Keratinocyte (primary cell): ENCODE data around the gene PGC. TPM values are rescaled to one million over a fixed set of nuclear protein-coding genes. Genes with fewer than 3 reads are reported as not detected.

Source experiments
- DNase-seq: peaks from one replicate; pipeline ENCODE4 v3.0.0-alpha.2; 2011; ENCODE audit warnings: low read depth, missing footprints, low spot score
- FAIRE-seq: peaks from 2 replicates; lab custom pipeline; 2011; peaks lifted over from hg19 to GRCh38; lab: Jason Lieb, UNC
- H2AFZ ChIP-seq: 2 replicates; pipeline ENCODE4 v1.6.0; 2012; ENCODE audit warnings: low read length, control low read depth, inconsistent platforms; ENCODE audit not compliant: control insufficient read depth
- H3K27ac ChIP-seq: 2 replicates; pipeline ENCODE4 v1.5.1; 2011; ENCODE audit warnings: low read length; ENCODE audit not compliant: control insufficient read depth, insufficient read depth
- H3K27me3 ChIP-seq: 3 replicates; pipeline ENCODE4 v1.6.0; 2011; ENCODE audit warnings: low read length; ENCODE audit not compliant: control insufficient read depth, insufficient read depth; ENCODE audit errors: extremely low read depth
- H3K36me3 ChIP-seq, 2 experiments: 2 replicates in 1 of 2; 3 replicates in 1 of 2; pipeline ENCODE4 v1.5.1; 2011; ENCODE audit warnings: low read length in 2 of 2, mild to moderate bottlenecking in 1 of 2; ENCODE audit not compliant: control insufficient read depth in 2 of 2, insufficient read depth in 2 of 2; ENCODE audit errors: extremely low read depth in 1 of 2
- H3K4me1 ChIP-seq: 3 replicates; pipeline ENCODE4 v1.5.1; 2011; ENCODE audit warnings: low read length; ENCODE audit not compliant: control insufficient read depth, insufficient read depth; ENCODE audit errors: extremely low read depth
- H3K4me2 ChIP-seq: 3 replicates; pipeline ENCODE4 v1.6.0; 2011; ENCODE audit warnings: low read depth, low read length; ENCODE audit not compliant: control insufficient read depth, insufficient read depth; ENCODE audit errors: extremely low read depth
- H3K4me3 ChIP-seq, 3 experiments: fragments of 200-600 bp in 1 of 3; sonication (generic) in 1 of 3; 2 replicates in 2 of 3; 3 replicates in 1 of 3; pipeline ENCODE4 v1.5.1; 2011 to 2016; ENCODE audit warnings: low read length in 3 of 3, mild to moderate bottlenecking in 3 of 3, control low read depth in 2 of 3, inconsistent platforms in 1 of 3, low read depth in 1 of 3, mixed read lengths in 1 of 3, mixed run types in 1 of 3, moderate library complexity in 1 of 3; ENCODE audit not compliant: control insufficient read depth in 2 of 3, insufficient read depth in 2 of 3; ENCODE audit errors: extremely low read depth in 1 of 3
- H3K79me2 ChIP-seq: 2 replicates; pipeline ENCODE4 v1.6.0; 2012; ENCODE audit warnings: low read length; ENCODE audit not compliant: control insufficient read depth, insufficient read depth
- H3K9ac ChIP-seq: 3 replicates; pipeline ENCODE4 v1.6.0; 2011; ENCODE audit warnings: low read length; ENCODE audit not compliant: control insufficient read depth, insufficient read depth; ENCODE audit errors: extremely low read depth
- H3K9me1 ChIP-seq: 3 replicates; pipeline ENCODE4 v1.6.0; 2011; ENCODE audit warnings: low read length; ENCODE audit not compliant: control insufficient read depth, insufficient read depth; ENCODE audit errors: extremely low read depth
- H3K9me3 ChIP-seq: 2 replicates; pipeline ENCODE4 v1.5.1; 2012; ENCODE audit warnings: low read depth, low read length; ENCODE audit not compliant: control insufficient read depth
- H4K20me1 ChIP-seq: 3 replicates; pipeline ENCODE4 v1.6.0; 2011; ENCODE audit warnings: low read length; ENCODE audit not compliant: control insufficient read depth, insufficient read depth; ENCODE audit errors: extremely low read depth
- EZH2 ChIP-seq: IDR thresholded peaks from one replicate; pipeline ENCODE4 v1.6.1; 2012; ENCODE audit warnings: inconsistent platforms, mild to moderate bottlenecking, low read length, moderate library complexity
- dilution Hi-C: fragments of 300-500 bp; cut with MboI; formaldehyde crosslinking; loops from one replicate; pipeline ENCODE4 v1.7.0; 2020; ENCODE audit warnings: low sequenced_read_pairs; ENCODE audit not compliant: extremely low pct_ligation_motif_present
- polyA plus RNA-seq, 5 experiments: library from polyadenylated mRNA; depleted of rRNA in 3 of 5; stranded (reverse) in 3 of 5; stranded (forward) in 1 of 5; unstranded in 1 of 5; fragments of >200 nt; gene quantifications; 1 replicate in 1 of 5; 2 replicates in 3 of 5; 3 replicates in 1 of 5; pipeline versions ENCODE4 v1.2.1 to v1.2.3, GENCODE V29; 2011 to 2012; ENCODE audit warnings: missing spikeins in 2 of 5, low read depth in 1 of 5, low replicate concordance in 1 of 5
- TF ChIP-seq, protein P1 (sequence below), 3 experiments: IDR thresholded peaks in 1 of 3; conservative IDR thresholded peaks in 1 of 3; optimal IDR thresholded peaks in 1 of 3; 2 replicates in 2 of 3; 3 replicates in 1 of 3; pipeline versions ENCODE3 to v1.5.1; 2011; ENCODE audit warnings: low read length in 3 of 3, mild to moderate bottlenecking in 3 of 3, moderate library complexity in 2 of 3, control low read depth in 1 of 3, inconsistent platforms in 1 of 3; ENCODE audit not compliant: insufficient read depth in 2 of 3; ENCODE audit errors: extremely low read depth in 1 of 3

PGC gene
- polyA plus RNA-seq, 1 donor (not counting 4 experiments of a cell fraction or from before 2014, with no cell fraction given) = not detected

GRCh38 chr6:41726876-41727275 is 20.3 kb downstream of the PGC start:
- no peak overlapping the region for H3K4me2 ChIP-seq
- H2AFZ ChIP-seq = no peak overlapping the region
- H3K9me3 ChIP-seq = no peaks in the 10 kb centered on the region
- dilution Hi-C loops = no loop called here
- H4K20me1 ChIP-seq = no peaks in the 10 kb centered on the region
- no peaks in the 10 kb centered on the region for H3K9me1 ChIP-seq
- no peak overlapping the region for H3K27ac ChIP-seq
- no peaks in the 10 kb centered on the region for H3K36me3 ChIP-seq
- H3K9ac ChIP-seq = no peak overlapping the region
- no peaks in the 10 kb centered on the region for H3K27me3 ChIP-seq
- no peaks in the 10 kb centered on the region for H3K79me2 ChIP-seq
- DNase-seq (no peak), FAIRE-seq (no peak)
- no peak overlapping the region for H3K4me3 ChIP-seq
- peaks cover 27% of the 10 kb centered on the region for H3K4me1 ChIP-seq
- TF ChIP-seq, protein P1, sequence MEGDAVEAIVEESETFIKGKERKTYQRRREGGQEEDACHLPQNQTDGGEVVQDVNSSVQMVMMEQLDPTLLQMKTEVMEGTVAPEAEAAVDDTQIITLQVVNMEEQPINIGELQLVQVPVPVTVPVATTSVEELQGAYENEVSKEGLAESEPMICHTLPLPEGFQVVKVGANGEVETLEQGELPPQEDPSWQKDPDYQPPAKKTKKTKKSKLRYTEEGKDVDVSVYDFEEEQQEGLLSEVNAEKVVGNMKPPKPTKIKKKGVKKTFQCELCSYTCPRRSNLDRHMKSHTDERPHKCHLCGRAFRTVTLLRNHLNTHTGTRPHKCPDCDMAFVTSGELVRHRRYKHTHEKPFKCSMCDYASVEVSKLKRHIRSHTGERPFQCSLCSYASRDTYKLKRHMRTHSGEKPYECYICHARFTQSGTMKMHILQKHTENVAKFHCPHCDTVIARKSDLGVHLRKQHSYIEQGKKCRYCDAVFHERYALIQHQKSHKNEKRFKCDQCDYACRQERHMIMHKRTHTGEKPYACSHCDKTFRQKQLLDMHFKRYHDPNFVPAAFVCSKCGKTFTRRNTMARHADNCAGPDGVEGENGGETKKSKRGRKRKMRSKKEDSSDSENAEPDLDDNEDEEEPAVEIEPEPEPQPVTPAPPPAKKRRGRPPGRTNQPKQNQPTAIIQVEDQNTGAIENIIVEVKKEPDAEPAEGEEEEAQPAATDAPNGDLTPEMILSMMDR (optimal IDR thresholded peaks at IDR 0.05 in 1 of 3, IDR thresholded peaks at IDR 0.05 in 1 of 3, conservative IDR thresholded peaks at IDR 0.05 in 1 of 3; ENCODE audit: extremely low read depth in 1 of 3, insufficient read depth in 2 of 3, low read length in 3 of 3) = no peak
- no peak for TF ChIP-seq EZH2

- no peaks in the 10 kb centered on the region for H3K79me2 ChIP-seq
- peaks cover 18% of the 10 kb centered on the region for H3K4me1 ChIP-seq
- H3K9me3 ChIP-seq = no peaks in the 10 kb centered on the region
- H3K4me3 ChIP-seq = no peak overlapping the region
- FAIRE-seq (no peak), DNase-seq (no peak)
- H4K20me1 ChIP-seq = no peaks in the 10 kb centered on the region
- TF ChIP-seq EZH2 = no peak
- TF ChIP-seq, protein P1 (optimal IDR thresholded peaks at IDR 0.05 in 1 of 3, IDR thresholded peaks at IDR 0.05 in 1 of 3, conservative IDR thresholded peaks at IDR 0.05 in 1 of 3; ENCODE audit: extremely low read depth in 1 of 3, insufficient read depth in 2 of 3, low read length in 3 of 3) = no peak
- H3K9me1 ChIP-seq = no peaks in the 10 kb centered on the region
- H3K27ac ChIP-seq = no peak overlapping the region
- no peak overlapping the region for H3K4me2 ChIP-seq
- no peak overlapping the region for H3K9ac ChIP-seq
- H3K36me3 ChIP-seq = no peaks in the 10 kb centered on the region
- no peak overlapping the region for H2AFZ ChIP-seq
- dilution Hi-C loops = no loop called here
- H3K27me3 ChIP-seq = no peaks in the 10 kb centered on the region
Measured at GRCh38 chr6:41724586-41725501, 22.4 kb downstream of the PGC start.
